RWPE2 (cell line): Measurements from ENCODE around the gene FLII.
A peak's percentile ranks its signal among the peaks of the same experiment; 100 is the strongest.

Source experiments
- ATAC-seq: fragments of 200-7000 bp; cut with Tn5 transposase; 3 replicates; pipeline ENCODE4 v1.9.1; 2021; ENCODE audit warnings: low read depth
- DNase-seq: peaks from one replicate; pipeline ENCODE4 v3.0.0-alpha.2; 2020; ENCODE audit warnings: low spot score
- H3K27ac ChIP-seq: fragments of 450-650 bp; 2 replicates; pipeline ENCODE4 v1.5.1; 2017; ENCODE audit warnings: mild to moderate bottlenecking; ENCODE audit not compliant: poor library complexity, severe bottlenecking
- H3K27me3 ChIP-seq: fragments of 250-450 bp; sonication (Bioruptor Pico); 2 replicates; pipeline ENCODE4 v1.5.1; 2021; ENCODE audit warnings: mild to moderate bottlenecking, moderate library complexity; ENCODE audit not compliant: insufficient read depth, poor library complexity, severe bottlenecking
- H3K36me3 ChIP-seq: fragments of 250-450 bp; sonication (Bioruptor Pico); 2 replicates; pipeline ENCODE4 v1.5.1; 2020; ENCODE audit warnings: low read depth, mild to moderate bottlenecking, moderate library complexity
- H3K4me1 ChIP-seq: fragments of 250-450 bp; sonication (Bioruptor Pico); 2 replicates; pipeline ENCODE4 v1.5.1; 2021; ENCODE audit warnings: mild to moderate bottlenecking, moderate library complexity; ENCODE audit not compliant: insufficient read depth, poor library complexity, severe bottlenecking
- H3K4me3 ChIP-seq: fragments of 250-450 bp; sonication (Bioruptor Pico); 2 replicates; pipeline ENCODE4 v1.5.1; 2021; ENCODE audit warnings: mild to moderate bottlenecking, moderate library complexity; ENCODE audit not compliant: severe bottlenecking
- H3K9me3 ChIP-seq: fragments of 250-450 bp; sonication (Bioruptor Pico); 2 replicates; pipeline ENCODE4 v1.5.1; 2021; ENCODE audit warnings: mild to moderate bottlenecking, moderate library complexity; ENCODE audit not compliant: severe bottlenecking
- CTCF ChIP-seq: fragments of 450-650 bp; IDR thresholded peaks from one replicate; pipeline ENCODE4 v1.5.1; 2017; ENCODE audit warnings: mild to moderate bottlenecking, moderate library complexity; ENCODE audit not compliant: poor library complexity, severe bottlenecking

The FLII gene

GRCh38 chr17:18240449-18240848 lies 18.1 kb downstream of the FLII start:
- Histone ChIP-seq H3K9me3 (no peaks in the 10 kb centered on the region), H3K4me1 (peaks cover 8% of the 10 kb centered on the region), H3K27me3 (no peaks in the 10 kb centered on the region), H3K36me3 (peaks cover 24% of the 10 kb centered on the region), H3K27ac (no peak overlapping the region), H3K4me3 (no peak overlapping the region)
- ATAC-seq (no peak), DNase-seq (no peak)
- TF ChIP-seq CTCF: no peak

GRCh38 chr17:18238299-18238698 lies 20.2 kb downstream of the FLII start:
- no peaks in the 10 kb centered on the region for H3K27me3 ChIP-seq
- no peak overlapping the region for H3K4me3 ChIP-seq
- DNase-seq (no peak), ATAC-seq (no peak)
- H3K27ac ChIP-seq: no peak overlapping the region
- no peak for TF ChIP-seq CTCF
- H3K36me3 ChIP-seq: peaks cover 22% of the 10 kb centered on the region
- no peaks in the 10 kb centered on the region for H3K9me3 ChIP-seq
- peaks cover 13% of the 10 kb centered on the region for H3K4me1 ChIP-seq

GRCh38 chr17:18237461-18237860 lies 21.1 kb downstream of the FLII start:
- H3K27ac ChIP-seq: no peak overlapping the region
- H3K27me3 ChIP-seq: no peaks in the 10 kb centered on the region
- H3K9me3 ChIP-seq: no peaks in the 10 kb centered on the region
- H3K4me1 ChIP-seq: peaks cover 13% of the 10 kb centered on the region
- no peak overlapping the region for H3K4me3 ChIP-seq
- ATAC-seq (no peak), DNase-seq (no peak)
- peaks cover 22% of the 10 kb centered on the region for H3K36me3 ChIP-seq
- no peak for TF ChIP-seq CTCF

GRCh38 chr17:18236494-18236893 lies 22.0 kb downstream of the FLII start:
- no peaks in the 10 kb centered on the region for H3K9me3 ChIP-seq
- H3K36me3 ChIP-seq: peaks cover 22% of the 10 kb centered on the region
- peak overlapping the region; percentile 89 for H3K27ac ChIP-seq
- H3K4me1 ChIP-seq: peaks cover 13% of the 10 kb centered on the region
- H3K4me3 ChIP-seq: no peak overlapping the region
- DNase-seq (no peak), ATAC-seq (no peak)
- H3K27me3 ChIP-seq: no peaks in the 10 kb centered on the region
- TF ChIP-seq CTCF: no peak

- Histone ChIP-seq H3K4me3 (no peak overlapping the region), H3K27me3 (no peaks in the 10 kb centered on the region), H3K36me3 (peaks cover 22% of the 10 kb centered on the region), H3K4me1 (peaks cover 13% of the 10 kb centered on the region), H3K27ac (peak overlapping the region; percentile 89), H3K9me3 (no peaks in the 10 kb centered on the region)
- ATAC-seq (peak; percentile 85), DNase-seq (peak; percentile 88)
- no peak for TF ChIP-seq CTCF
Measured at GRCh38 chr17:18235743-18236256, 22.7 kb downstream of the FLII start.
